HEK293 (cell line): ENCODE results near the gene STX3.
A peak's percentile ranks its signal among the peaks of the same experiment; 100 is the strongest.
"Not testable (repeated sequence)": the region's sequence is repeated elsewhere in the genome, so short reads cannot be mapped to it uniquely, and the experiment has no call there.

Experiments
- CTCF ChIA-PET: fragments of 350-600 bp; formaldehyde crosslinking; extraction: SDS; loops from one replicate; lab custom pipeline; 2021; ENCODE audit warnings: antibody characterized with exemption; lab: Yijun Ruan, JAX
- POLR2A ChIA-PET: fragments of 300-600 bp; formaldehyde crosslinking; extraction: SDS; loops from one replicate; lab custom pipeline; 2020; ENCODE audit warnings: antibody characterized with exemption, inconsistent platforms; lab: Yijun Ruan, JAX
- H3K27ac ChIP-seq: fragments of 200-500 bp; sonication (Bioruptor generic); 2 replicates; pipeline ENCODE4 v1.5.1; 2014; ENCODE audit warnings: low read depth, low read length, control low read depth, inconsistent platforms; ENCODE audit errors: extremely low read depth
- H3K36me3 ChIP-seq, 2 experiments: fragments of 200-500 bp in 1 of 2; sonication (Bioruptor generic) in 1 of 2; 1 replicate in 1 of 2; 2 replicates in 1 of 2; pipeline ENCODE4 v1.5.1; 2014 to 2017; ENCODE audit warnings: inconsistent platforms in 2 of 2, low read length in 2 of 2; ENCODE audit not compliant: control insufficient read depth in 2 of 2, insufficient read depth in 1 of 2
- H3K4me1 ChIP-seq: fragments of 200-500 bp; sonication (Bioruptor generic); 2 replicates; pipeline ENCODE4 v1.5.1; 2014; ENCODE audit warnings: mild to moderate bottlenecking, low read length, inconsistent platforms; ENCODE audit not compliant: control insufficient read depth, insufficient read depth
- H3K4me3 ChIP-seq: 2 replicates; pipeline ENCODE4 v1.5.1; 2011; ENCODE audit warnings: low read depth, mild to moderate bottlenecking, control low read depth, low read length, moderate library complexity
- H3K9me3 ChIP-seq: fragments of 200-500 bp; sonication (Bioruptor generic); 2 replicates; pipeline ENCODE4 v1.5.1; 2014; ENCODE audit warnings: low read depth, low read length, inconsistent platforms; ENCODE audit not compliant: control insufficient read depth, insufficient read depth
- HOXA7 ChIP-seq: sonication (generic); formaldehyde crosslinking; IDR thresholded peaks from 2 replicates; pipeline ENCODE4 v1.8.1; 2022; ENCODE audit warnings: missing genetic modification reagents, borderline replicate concordance
- PRDM10 ChIP-seq: fragments of 450-650 bp; formaldehyde crosslinking; IDR thresholded peaks from 2 replicates; pipeline ENCODE4 v1.5.1; 2016; ENCODE audit warnings: missing biosample characterization, missing genetic modification characterization
- YY1 ChIP-seq: fragments of 450-650 bp; formaldehyde crosslinking; IDR thresholded peaks from 2 replicates; pipeline ENCODE4 v1.5.1; 2018; ENCODE audit warnings: missing biosample characterization, missing genetic modification characterization
- ZBTB17 ChIP-seq: fragments of 450-650 bp; formaldehyde crosslinking; IDR thresholded peaks from 2 replicates; pipeline ENCODE4 v1.5.1; 2016; ENCODE audit warnings: missing biosample characterization, missing genetic modification characterization
- ZBTB20 ChIP-seq: fragments of 450-650 bp; formaldehyde crosslinking; IDR thresholded peaks from 2 replicates; pipeline ENCODE4 v1.5.1; 2016; ENCODE audit warnings: missing biosample characterization, missing genetic modification characterization
- ZBTB7A ChIP-seq: fragments of 450-650 bp; formaldehyde crosslinking; IDR thresholded peaks from 2 replicates; pipeline ENCODE4 v1.5.1; 2016; ENCODE audit warnings: low read depth, missing biosample characterization, missing genetic modification characterization
- ZIC2 ChIP-seq: fragments of 450-650 bp; formaldehyde crosslinking; IDR thresholded peaks from 2 replicates; pipeline ENCODE4 v1.5.1; 2016; ENCODE audit warnings: missing biosample characterization, missing genetic modification characterization
- ZNF10 ChIP-seq: fragments of 450-650 bp; formaldehyde crosslinking; IDR thresholded peaks from 2 replicates; pipeline ENCODE4 v1.5.1; 2017; ENCODE audit warnings: missing biosample characterization, missing genetic modification characterization
- ZNF423 ChIP-seq: fragments of 450-650 bp; formaldehyde crosslinking; IDR thresholded peaks from 2 replicates; pipeline ENCODE4 v1.5.1; 2016; ENCODE audit warnings: missing biosample characterization, missing genetic modification characterization
- ZNF510 ChIP-seq: fragments of 450-650 bp; formaldehyde crosslinking; IDR thresholded peaks from 2 replicates; pipeline ENCODE4 v1.5.1; 2018; ENCODE audit warnings: mild to moderate bottlenecking, missing genetic modification characterization, missing biosample characterization; ENCODE audit not compliant: insufficient replicate concordance
- ZNF555 ChIP-seq: fragments of 450-650 bp; formaldehyde crosslinking; conservative IDR thresholded peaks from 2 replicates; pipeline ENCODE4 v1.5.1; 2017; ENCODE audit warnings: missing biosample characterization, mild to moderate bottlenecking, missing genetic modification characterization, inconsistent platforms
- ZNF560 ChIP-seq: fragments of 450-650 bp; formaldehyde crosslinking; IDR thresholded peaks from 2 replicates; pipeline ENCODE4 v1.5.1; 2017; ENCODE audit warnings: missing biosample characterization, missing genetic modification characterization, borderline replicate concordance
- ZNF571 ChIP-seq: fragments of 450-650 bp; formaldehyde crosslinking; IDR thresholded peaks from 2 replicates; pipeline ENCODE4 v1.5.0; 2017; ENCODE audit warnings: missing biosample characterization, missing genetic modification characterization
- ZNF610 ChIP-seq: fragments of 450-650 bp; formaldehyde crosslinking; IDR thresholded peaks from 2 replicates; pipeline ENCODE4 v1.5.1; 2016; ENCODE audit warnings: missing biosample characterization, missing genetic modification characterization, borderline replicate concordance
- ZNF639 ChIP-seq: fragments of 450-650 bp; formaldehyde crosslinking; IDR thresholded peaks from 2 replicates; pipeline ENCODE4 v1.5.1; 2016; ENCODE audit warnings: missing biosample characterization, missing genetic modification characterization

The STX3 gene

GRCh38 chr11:59783632-59784090 lies 28.5 kb downstream of the STX3 start (continued):
- TF ChIP-seq PRDM10 (tag by site-specific recombination) (no peak), ZNF423 (tag by site-specific recombination) (no peak), ZNF639 (tag by site-specific recombination) (no peak), ZBTB7A (no peak), YY1 (no peak), ZNF610 (tag by site-specific recombination) (no peak), ZNF510 (tag by site-specific recombination) (no peak)
- TF ChIP-seq, all 188 proteins: peak for 0

DNA sequence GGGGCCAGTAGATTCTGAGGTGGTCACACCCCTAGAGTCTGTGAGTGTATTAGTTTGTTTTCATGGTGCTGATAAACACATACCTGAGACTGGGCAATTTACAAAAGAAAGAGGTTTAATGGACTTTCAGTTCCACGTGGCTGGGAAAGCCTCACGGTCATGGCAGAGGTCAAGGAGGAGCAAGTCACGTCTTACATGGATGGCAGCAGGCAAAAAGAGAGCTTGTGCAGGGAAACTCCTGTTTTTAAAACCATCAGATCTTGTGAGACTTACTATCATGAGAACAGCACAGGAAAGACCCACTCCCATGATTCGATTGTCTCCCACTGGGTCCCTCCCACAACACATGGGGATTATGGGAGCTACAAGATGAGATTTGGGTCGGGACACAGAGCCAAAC lies 29.3 kb downstream of the STX3 start:
- ChIA-PET POLR2A (interaction anchor here (0.8 to 3.3 kb wide), 2 partner anchors 29 to 169 kb away, joined by 3 to 18 read pairs; partner anchors contain the start of genes OSBP and STX3), CTCF (interaction anchor here (0.6 to 1.5 kb wide), 2 partner anchors 17 to 1394 kb away, joined by 3 to 6 read pairs; no protein-coding TSS in a partner anchor)
- H3K4me3 ChIP-seq, H3K4me1 ChIP-seq, H3K9me3 ChIP-seq, H3K27ac ChIP-seq: not testable (repeated sequence)
- H3K36me3 ChIP-seq: peaks cover 0 to 45% of the 10 kb centered on the region in 2 experiments; a peak in 2 of 3 replicates

GRCh38 chr11:59785818-59786217 lies 30.6 kb downstream of the STX3 start:
- Histone ChIP-seq H3K27ac (no peak overlapping the region), H3K4me1 (no peaks in the 10 kb centered on the region), H3K9me3 (no peaks in the 10 kb centered on the region), H3K36me3 (peaks cover 0 to 50% of the 10 kb centered on the region in 2 experiments; a peak in 1 of 3 replicates), H3K4me3 (no peak overlapping the region)
- CTCF ChIA-PET: interaction anchor here (1.0 to 1.9 kb wide), 3 partner anchors 16 to 105 kb away, joined by 3 to 10 read pairs (median 6); partner anchors contain the start of gene STX3
- POLR2A ChIA-PET: interaction anchor here (0.5 to 3.3 kb wide), 4 partner anchors 25 to 1369 kb away, joined by 3 to 18 read pairs (median 4); partner anchors contain the start of genes MRPL16 and STX3
- TF ChIP-seq ZBTB17 (tag by site-specific recombination) (no peak), ZIC2 (tag by site-specific recombination) (no peak), HOXA7 (CRISPR knock-in tag) (no peak), ZNF555 (tag by site-specific recombination) (no peak), ZNF10 (tag by site-specific recombination) (no peak), ZNF560 (tag by site-specific recombination) (no peak)

- no peaks in the 10 kb centered on the region for H3K9me3 ChIP-seq
- H3K36me3 ChIP-seq: peaks cover 0 to 57% of the 10 kb centered on the region in 2 experiments; a peak in 1 of 3 replicates
- TF ChIP-seq ZBTB20: 0 out of 2 replicates have a peak, but pooled peaks have one; percentile 28
- no peak for TF ChIP-seq ZNF571 (tag by site-specific recombination)
- ChIA-PET CTCF (interaction anchor here (1.5 to 1.9 kb wide), 2 partner anchors 15 to 33 kb away, joined by 9 to 10 read pairs; partner anchors contain the start of gene STX3), POLR2A (interaction anchor here (1.0 to 3.3 kb wide), 2 partner anchors 21 to 32 kb away, joined by 4 to 18 read pairs; partner anchors contain the start of gene STX3)
- no peaks in the 10 kb centered on the region for H3K4me1 ChIP-seq
- no peak overlapping the region for H3K4me3 ChIP-seq
- H3K27ac ChIP-seq: no peak overlapping the region
Measured at GRCh38 chr11:59787255-59787588, 32.0 kb downstream of the STX3 start.
